Stimulated activated CD8-positive, alpha-beta memory T cell treated with anti-CD3 and anti-CD28 coated beads, Interleukin-12 subunit alpha, Interleukin-12 subunit beta, amount 100 ng/mL, for 1 hour (primary cell): ENCODE data around the gene RPS6KL1.

Experiments used
- DNase-seq: peaks from one replicate; pipeline ENCODE4 v3.0.0-alpha.2; 2020; ENCODE audit warnings: low read depth

Gene RPS6KL1

GRCh38 chr14:74952180-74952665 is 29.2 kb upstream of the RPS6KL1 start:
- no peak for DNase-seq

GRCh38 chr14:74951443-74952179 is 28.6 kb upstream of the RPS6KL1 start:
- no peak for DNase-seq

GRCh38 chr14:74950795-74951442 is 27.9 kb upstream of the RPS6KL1 start:
- DNase-seq: no peak

GRCh38 chr14:74949859-74950573 is 27.0 kb upstream of the RPS6KL1 start:
- DNase-seq: no peak

- no peak for DNase-seq
Measured at GRCh38 chr14:74949191-74949601, 26.1 kb upstream of the RPS6KL1 start.

GRCh38 chr14:74948228-74949175 is 25.4 kb upstream of the RPS6KL1 start:
- DNase-seq: no peak

- no peak for DNase-seq
Measured at GRCh38 chr14:74947353-74948227, 24.5 kb upstream of the RPS6KL1 start.

GRCh38 chr14:74946659-74947281 is 23.7 kb upstream of the RPS6KL1 start:
- DNase-seq: no peak

- peak; percentile 62 for DNase-seq
Measured at GRCh38 chr14:74945852-74946658, 23.0 kb upstream of the RPS6KL1 start.

- no peak for DNase-seq
Measured at GRCh38 chr14:74945261-74945851, 22.3 kb upstream of the RPS6KL1 start.

- DNase-seq: no peak
Measured at GRCh38 chr14:74942608-74943007, 19.5 kb upstream of the RPS6KL1 start.

GRCh38 chr14:74942181-74942580 is 19.1 kb upstream of the RPS6KL1 start:
- no peak for DNase-seq

GRCh38 chr14:74941676-74942097 is 18.6 kb upstream of the RPS6KL1 start:
- DNase-seq: peak; percentile 37

GRCh38 chr14:74940956-74941565 is 18.0 kb upstream of the RPS6KL1 start:
- no peak for DNase-seq

- DNase-seq: no peak
Measured at GRCh38 chr14:74938531-74939495, 15.8 kb upstream of the RPS6KL1 start.

GRCh38 chr14:74937171-74937570 is 14.1 kb upstream of the RPS6KL1 start:
- DNase-seq: no peak

GRCh38 chr14:74936731-74937130 is 13.7 kb upstream of the RPS6KL1 start:
- no peak for DNase-seq
